GM12801 (cell line): ENCODE measurements around the gene MYBPH.

ENCODE experiments used
- TF ChIP-seq, protein P1 (sequence below): IDR thresholded peaks from one replicate; pipeline ENCODE4 v1.5.1; 2011; ENCODE audit warnings: control low read depth; ENCODE audit not compliant: insufficient read length; ENCODE audit errors: extremely low read depth

MYBPH gene

GRCh38 chr1:203168256-203168786 lies 7.3 kb downstream of the MYBPH start:
- TF ChIP-seq, protein P1, sequence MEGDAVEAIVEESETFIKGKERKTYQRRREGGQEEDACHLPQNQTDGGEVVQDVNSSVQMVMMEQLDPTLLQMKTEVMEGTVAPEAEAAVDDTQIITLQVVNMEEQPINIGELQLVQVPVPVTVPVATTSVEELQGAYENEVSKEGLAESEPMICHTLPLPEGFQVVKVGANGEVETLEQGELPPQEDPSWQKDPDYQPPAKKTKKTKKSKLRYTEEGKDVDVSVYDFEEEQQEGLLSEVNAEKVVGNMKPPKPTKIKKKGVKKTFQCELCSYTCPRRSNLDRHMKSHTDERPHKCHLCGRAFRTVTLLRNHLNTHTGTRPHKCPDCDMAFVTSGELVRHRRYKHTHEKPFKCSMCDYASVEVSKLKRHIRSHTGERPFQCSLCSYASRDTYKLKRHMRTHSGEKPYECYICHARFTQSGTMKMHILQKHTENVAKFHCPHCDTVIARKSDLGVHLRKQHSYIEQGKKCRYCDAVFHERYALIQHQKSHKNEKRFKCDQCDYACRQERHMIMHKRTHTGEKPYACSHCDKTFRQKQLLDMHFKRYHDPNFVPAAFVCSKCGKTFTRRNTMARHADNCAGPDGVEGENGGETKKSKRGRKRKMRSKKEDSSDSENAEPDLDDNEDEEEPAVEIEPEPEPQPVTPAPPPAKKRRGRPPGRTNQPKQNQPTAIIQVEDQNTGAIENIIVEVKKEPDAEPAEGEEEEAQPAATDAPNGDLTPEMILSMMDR, result no peak

- TF ChIP-seq, protein P1, result no peak
Observed at GRCh38 chr1:203167913-203168200, 7.8 kb downstream of the MYBPH start.

- TF ChIP-seq, protein P1, result no peak
Observed at GRCh38 chr1:203167026-203167912, 8.4 kb downstream of the MYBPH start.

GRCh38 chr1:203166192-203166940 lies 9.3 kb downstream of the MYBPH start:
- TF ChIP-seq, protein P1, result no peak

DNA sequence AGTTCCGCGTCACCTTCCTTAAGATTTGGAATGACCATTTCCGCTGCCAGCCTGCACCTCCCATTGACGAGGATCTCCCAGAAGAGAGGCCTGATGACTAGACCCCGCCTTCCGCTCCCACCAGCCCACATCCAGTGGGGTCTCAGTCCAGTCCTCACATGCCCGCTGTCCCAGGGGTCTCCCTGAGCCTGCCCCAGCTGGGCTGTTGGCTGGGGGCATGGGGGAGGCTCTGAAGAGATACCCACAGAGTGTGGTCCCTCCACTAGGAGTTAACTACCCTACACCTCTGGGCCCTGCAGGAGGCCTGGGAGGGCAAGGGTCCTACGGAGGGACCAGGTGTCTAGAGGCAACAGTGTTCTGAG lies 9.8 kb downstream of the MYBPH start:
- TF ChIP-seq, protein P1, result no peak

DNA sequence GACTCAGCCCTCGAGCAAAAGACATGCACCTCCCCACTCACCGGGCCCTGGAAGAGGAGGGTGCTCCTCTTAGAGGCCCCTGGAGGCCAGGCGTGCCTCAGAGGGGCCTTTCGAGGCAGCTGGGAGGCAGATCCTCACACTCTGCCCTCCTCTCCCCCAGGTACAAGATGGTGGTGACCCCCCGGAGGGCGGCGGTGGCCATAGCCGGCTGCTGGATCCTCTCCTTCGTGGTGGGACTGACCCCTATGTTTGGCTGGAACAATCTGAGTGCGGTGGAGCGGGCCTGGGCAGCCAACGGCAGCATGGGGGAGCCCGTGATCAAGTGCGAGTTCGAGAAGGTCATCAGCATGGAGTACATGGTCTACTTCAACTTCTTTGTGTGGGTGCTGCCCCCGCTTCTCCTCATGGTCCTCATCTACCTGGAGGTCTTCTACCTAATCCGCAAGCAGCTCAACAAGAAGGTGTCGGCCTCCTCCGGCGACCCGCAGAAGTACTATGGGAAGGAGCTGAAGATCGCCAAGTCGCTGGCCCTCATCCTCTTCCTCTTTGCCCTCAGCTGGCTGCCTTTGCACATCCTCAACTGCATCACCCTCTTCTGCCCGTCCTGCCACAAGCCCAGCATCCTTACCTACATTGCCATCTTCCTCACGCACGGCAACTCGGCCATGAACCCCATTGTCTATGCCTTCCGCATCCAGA lies 10.4 kb downstream of the MYBPH start:
- TF ChIP-seq, protein P1, result no peak
